HG03060 (cell line): ENCODE results near the gene ADH1C.
"Not testable (repeated sequence)": the region's sequence is repeated elsewhere in the genome, so short reads cannot be mapped to it uniquely, and the experiment has no call there.

Source experiments
- ATAC-seq: cut with Tn5 transposase; IDR thresholded peaks from one replicate; pipeline ENCODE4 v1.9.1; 2021; ENCODE audit warnings: low read depth, moderate number of reproducible peaks; ENCODE audit not compliant: unreplicated experiment

The ADH1C gene

GRCh38 chr4:99352602-99353537 lies at the start of gene ADH1C:
Gene ADH1C (minus strand): TSS chr4:99352746. CDS start chr4:99352675, 71 bp downstream.
- no peak for ATAC-seq

DNA sequence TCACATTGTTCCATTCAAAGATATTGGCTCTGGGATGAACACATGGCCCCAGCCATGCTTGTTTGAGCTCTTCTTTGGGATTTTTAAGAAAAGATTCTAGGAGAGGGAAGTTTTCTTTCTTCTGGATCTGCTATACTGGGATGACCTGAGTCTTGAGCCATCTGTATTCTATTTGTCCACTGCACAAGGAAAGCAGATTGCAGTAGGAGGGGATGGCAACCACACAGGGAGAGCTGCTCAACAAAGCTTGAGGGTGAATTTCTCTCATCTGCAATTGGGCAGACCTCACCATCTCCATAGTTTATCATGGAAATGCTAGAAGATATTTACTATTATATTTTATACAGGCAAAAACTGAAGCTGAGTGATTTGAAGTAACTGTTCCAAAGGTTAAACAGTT lies 48.3 kb upstream of the ADH1C start:
- no peak for ATAC-seq

DNA sequence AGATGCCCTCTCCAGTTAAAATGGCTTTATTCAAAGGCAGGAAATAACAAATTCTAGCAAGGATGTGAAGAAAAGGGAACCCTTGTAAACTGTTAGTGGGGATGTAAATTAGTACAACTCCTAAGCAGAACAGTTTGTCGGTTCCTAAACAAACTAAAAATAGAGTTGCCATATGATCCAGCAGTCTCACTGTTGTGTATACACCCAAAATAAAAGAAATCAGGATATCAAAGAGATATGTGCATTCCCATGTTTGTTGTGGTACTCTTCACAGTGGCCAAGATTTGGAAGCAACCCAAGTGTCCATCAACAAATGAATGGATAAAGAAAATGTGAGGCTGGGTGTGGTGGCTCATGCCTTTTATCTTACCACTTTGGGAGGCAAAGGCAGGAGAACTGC lies 46.5 kb upstream of the ADH1C start:
- ATAC-seq: no peak

GRCh38 chr4:99395595-99396364 lies 43.2 kb upstream of the ADH1C start:
- no peak for ATAC-seq

GRCh38 chr4:99394896-99395295 lies 42.4 kb upstream of the ADH1C start:
- no peak for ATAC-seq

DNA sequence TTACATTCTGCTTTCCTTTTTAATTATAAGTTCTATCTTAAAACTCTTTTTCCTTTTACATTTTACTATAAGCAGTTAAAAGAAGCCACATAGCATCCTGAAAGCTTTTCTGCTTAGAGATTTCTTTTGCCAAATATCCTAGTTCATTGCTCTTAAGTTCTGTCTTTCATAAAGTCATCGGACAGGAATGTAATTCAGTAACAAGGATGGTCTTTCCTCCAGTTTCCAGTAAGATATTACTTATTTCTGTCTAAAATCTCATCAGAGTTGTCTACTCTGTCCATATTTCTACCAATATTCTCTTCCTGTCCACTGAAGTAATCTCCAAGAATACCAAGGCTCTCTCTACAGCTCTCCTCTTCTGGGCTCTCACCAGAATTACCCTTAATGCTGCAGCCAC lies 37.5 kb upstream of the ADH1C start:
- no peak for ATAC-seq

DNA sequence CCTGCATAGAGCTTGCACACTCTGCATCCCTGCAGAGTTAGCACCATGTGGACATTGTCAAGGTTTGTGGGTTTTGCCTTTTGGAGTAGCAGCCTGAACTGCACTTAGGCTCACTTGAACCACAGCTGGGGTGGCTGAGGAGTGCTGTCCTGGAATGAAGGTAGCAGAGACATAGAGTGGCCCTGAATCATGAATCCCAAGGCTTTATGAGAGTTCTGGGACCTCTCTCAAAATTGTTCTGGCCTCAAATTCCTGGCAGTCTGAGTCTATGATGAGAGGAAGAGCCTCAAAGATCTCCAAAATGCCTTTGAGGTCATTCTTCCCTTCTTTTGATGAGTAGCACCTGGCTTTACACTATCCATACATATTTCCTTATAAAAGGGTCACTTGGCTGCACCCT lies 37.1 kb upstream of the ADH1C start:
- ATAC-seq: no peak

GRCh38 chr4:99383833-99384392 lies 31.4 kb upstream of the ADH1C start:
- ATAC-seq: no peak

DNA sequence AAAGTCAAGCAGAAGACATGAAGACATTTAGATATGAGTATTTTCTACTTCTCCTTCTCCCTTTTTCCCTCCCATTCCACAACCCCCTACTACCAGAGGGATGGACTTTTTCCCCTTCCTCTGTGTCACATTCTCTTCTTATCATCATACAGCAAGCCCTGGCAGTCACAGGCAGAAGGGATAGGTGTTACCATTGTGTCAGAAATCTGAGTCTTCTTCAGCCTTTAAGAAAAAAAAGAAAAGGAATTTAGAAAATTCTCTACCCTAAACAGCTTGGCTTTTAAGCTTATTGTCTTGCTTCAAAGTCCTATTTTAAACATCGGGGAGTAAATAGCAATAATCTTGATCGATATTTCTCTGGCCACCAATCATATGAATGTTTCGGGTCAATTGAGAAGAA lies 30.9 kb upstream of the ADH1C start:
- no peak for ATAC-seq

DNA sequence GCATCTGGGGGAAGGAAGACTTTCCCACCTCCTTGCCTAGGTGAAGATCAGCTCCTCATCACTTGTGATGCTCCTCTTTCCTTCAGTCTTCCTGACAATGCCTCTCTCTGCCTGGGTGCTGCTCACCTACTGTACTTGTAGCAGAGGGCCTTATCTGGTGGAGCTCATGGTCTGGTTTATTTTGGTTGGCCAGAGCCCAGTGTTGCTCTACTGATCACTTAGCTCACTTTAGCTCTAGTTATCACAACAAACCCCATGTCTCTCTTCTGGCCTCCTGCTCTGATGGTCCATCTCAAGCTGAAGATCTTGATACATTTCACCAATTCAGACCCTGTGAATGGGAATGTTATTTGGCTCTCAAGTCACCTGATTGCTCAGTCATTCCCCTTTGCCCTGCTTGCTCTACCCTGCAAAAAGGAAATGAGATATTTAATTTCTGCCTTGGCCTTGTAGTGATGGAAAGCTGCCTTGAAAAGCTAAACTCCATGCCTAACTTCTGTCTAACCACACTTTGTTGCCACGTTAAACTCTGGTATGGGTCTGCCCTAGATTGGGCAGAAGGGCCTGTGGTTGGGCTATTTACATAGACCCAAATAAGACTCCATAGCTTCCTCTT lies 30.3 kb upstream of the ADH1C start:
- ATAC-seq: no peak

- ATAC-seq: no peak
These were observed 29.1 kb upstream of the ADH1C start for GRCh38 chr4:99381588-99382175.

DNA sequence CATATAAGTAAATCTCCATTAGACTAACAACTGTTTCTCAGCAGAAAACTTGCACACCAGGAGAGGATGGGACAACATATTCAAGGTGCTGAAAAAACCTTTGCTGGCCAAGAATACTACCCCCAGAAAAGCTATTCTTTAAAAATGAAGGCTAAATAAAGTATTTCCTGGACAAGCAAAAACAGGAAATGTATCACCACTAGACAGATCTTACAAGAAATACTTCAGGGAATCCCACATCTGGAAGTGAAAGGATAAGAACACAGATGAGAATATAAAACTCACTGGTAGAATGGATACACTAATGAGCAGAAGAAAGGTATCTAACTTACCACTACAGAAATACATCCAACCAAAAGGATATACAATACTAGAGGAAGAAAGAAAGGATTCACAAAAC lies 27.0 kb upstream of the ADH1C start:
- no peak for ATAC-seq

DNA sequence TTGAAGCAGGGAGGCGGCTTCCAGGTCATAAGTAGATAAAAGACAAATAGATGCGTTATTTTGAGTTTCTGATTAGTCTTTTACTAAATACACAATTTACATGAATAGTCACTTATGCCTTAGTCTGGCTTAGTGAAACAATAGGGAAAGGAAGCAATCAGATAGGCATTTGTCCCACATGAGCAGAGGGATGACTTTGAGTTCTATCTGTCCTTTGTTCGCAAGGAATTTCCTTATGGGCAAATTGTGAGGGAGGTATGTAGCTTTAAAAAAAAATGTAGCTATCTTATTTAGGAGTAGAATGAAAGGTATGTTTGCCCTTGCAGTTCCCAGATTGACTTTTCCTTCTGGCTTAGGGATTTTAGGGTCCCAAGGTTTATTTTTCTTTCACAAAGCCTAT lies 26.3 kb upstream of the ADH1C start:
- no peak for ATAC-seq

DNA sequence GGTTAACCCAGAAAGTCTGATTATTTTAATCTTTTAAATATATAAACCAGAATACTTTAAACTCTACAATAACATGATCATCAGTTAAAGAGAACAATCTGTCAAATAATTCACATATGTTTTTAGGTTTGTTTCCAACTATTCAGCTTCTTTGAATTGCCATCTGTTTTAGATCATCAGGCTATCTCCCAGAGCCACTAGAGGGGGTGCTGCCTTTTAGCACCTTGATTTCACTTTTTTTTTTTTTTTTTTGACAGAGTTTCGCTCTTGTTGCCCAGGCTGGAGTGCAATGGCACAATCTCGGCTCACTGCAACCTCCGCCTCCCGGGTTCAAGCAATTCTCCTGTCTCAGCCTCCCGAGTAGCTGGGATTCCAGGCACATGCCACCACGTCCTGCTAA lies 24.8 kb upstream of the ADH1C start:
- ATAC-seq: not testable (repeated sequence)

DNA sequence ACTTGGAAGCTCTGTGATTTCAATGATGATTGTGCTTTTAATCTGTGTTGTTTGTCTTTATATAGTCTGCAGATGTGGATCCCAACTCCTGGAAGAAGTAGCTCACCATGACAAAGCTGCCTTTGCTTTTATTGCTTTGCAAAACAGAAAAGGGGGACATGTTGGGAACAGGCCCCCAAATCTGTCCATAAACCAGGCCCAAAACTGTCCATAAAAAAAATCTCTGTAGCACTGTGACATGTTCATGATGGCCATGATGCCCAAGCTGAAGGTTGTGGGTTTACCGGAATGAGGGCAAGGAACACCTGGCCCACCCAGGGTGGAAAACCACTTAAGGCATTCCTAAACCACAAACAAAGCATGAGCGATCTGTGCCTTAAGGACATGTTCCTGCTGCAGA lies 19.9 kb upstream of the ADH1C start:
- not testable (repeated sequence) for ATAC-seq

DNA sequence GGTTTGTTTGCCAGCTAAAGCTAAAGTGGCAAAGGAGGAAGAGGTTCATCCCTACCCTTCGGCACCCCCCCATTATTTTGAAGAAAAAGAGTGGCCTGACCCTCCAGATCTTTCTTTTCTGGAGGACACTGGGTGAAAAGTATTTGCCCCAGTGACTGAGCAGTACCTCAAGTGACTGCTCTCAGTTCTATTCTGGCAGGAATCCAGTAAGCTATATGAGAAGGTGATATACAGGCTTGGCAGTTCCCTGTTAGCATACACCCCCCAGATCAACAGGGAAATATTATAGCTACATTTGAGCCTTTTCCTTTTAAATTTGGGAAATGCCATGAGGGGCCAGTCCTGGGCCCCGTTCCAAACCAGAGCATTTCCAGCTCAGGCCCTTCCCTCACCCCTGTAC lies 15.3 kb upstream of the ADH1C start:
- not testable (repeated sequence) for ATAC-seq

- ATAC-seq: no peak
These were observed 13.9 kb upstream of the ADH1C start for GRCh38 chr4:99366491-99366890.

- no peak for ATAC-seq
These were observed 10.2 kb upstream of the ADH1C start for GRCh38 chr4:99362768-99363167.

- no peak for ATAC-seq
These were observed 9.3 kb upstream of the ADH1C start for GRCh38 chr4:99361899-99362275.

DNA sequence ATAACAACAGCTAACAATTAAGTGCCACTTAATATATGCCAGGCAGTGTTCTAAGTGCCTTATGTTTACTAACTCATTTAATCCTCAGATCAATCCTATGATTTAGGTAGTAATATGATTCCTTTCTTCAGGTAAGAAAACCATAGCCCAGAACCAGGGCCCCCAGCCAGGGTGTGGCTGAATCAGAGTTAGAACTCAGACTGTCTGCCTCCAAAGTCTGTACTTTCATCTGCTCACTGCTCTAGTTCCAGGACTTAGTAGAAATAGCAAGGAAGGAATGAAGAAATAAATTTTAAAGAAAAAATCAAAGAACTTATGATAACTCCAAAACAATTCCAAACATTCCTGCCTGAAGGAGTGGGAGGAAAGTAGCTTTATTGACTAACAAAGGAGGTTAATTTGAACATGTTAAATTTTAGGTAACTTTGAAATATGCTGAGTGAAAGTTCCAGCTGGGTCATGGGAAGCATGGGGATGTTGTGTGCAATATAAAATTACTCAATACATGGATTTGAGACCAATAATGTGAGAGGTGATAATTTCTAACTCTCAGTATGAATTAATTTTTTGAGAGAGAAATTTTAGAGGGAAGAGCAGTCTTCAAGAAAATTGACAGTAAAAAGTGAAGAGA lies 8.8 kb upstream of the ADH1C start:
- no peak for ATAC-seq
